RCC 7860 (cell line): ENCODE measurements around the gene RNASEH2B.

Experiments used
- DNase-seq: peaks from one replicate; pipeline ENCODE4 v3.0.0-alpha.2; 2015; ENCODE audit warnings: low spot score
- FAIRE-seq: peaks from 2 replicates; lab custom pipeline; 2012; peaks lifted over from hg19 to GRCh38; lab: Jason Lieb, UNC

The RNASEH2B gene

DNA sequence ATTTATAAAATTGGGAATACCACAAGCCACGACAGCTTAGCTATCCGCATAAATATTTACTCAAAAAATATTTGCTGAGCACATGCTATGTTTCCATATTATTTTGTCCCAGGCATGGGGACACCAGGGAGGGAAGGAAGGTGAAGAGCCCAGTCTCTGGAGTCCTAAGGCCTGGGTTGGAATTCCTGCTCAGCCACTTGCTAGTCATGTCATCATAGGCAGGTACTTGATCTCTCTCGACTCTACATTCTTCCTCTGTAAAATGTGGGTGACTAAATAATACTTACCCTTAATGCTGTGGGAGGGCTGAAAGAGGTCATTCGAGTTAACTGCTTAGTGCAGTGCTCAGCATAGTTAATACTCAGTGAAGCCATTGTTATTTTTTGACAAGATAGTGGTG is 4.3 kb upstream of the RNASEH2B start:
- FAIRE-seq = no peak
- no peak for DNase-seq

DNA sequence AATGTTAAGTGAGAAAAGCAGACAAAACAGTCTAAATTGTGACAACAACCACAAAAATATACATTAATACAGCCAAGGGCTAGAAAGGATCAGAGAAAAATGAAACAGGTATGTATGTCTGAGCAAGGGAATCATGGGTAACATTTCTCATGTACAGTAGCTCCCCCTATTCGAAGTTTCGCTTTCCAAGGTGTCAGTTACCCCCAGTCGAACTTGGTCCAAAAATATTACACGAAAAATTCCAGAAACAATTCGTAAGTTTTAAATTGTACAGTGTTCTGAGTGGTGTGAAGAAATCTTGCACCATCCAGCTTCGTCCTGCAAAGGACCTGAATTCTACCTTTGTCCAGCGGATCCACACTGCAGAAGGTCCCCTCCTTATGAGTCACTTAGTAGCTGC is 1.8 kb upstream of the RNASEH2B start:
- FAIRE-seq (no peak), DNase-seq (no peak)

DNA sequence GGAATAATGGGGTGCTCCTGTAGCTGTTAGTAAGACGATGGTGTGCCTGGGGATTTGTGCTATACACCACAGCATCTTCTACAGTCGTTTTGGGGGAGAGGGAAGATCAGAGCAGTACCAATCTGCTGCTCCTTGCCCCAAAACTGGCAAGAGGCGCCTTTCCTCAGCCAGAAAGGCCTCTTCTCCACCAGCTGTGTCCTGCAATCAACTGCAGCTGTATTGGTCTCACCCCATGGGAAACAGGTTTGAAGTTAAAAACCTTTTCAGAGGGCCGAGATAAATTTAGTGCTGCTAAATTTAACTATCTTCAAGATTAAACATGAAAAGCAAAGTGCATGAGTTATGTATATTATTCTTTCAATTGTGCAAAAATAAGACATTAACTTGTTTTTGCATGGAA is 1.2 kb upstream of the RNASEH2B start:
- FAIRE-seq (no peak), DNase-seq (no peak)

DNA sequence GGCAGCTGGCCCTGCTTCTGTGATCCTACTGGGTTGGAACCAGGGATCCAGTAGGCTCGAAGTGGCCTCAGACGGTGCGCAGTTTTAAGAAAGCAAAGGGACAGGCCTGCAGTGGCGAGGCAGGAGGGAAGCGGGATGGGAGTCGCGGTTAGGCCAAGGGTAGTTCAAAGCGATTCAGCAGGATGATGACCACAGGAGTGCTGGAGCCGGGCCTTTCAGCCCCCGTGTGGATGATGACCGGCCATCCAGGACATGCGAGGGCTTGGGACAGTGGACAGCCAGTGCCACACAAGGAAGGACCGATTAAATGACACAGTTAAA is 854 bp downstream of the RNASEH2B start:
- FAIRE-seq (no peak), DNase-seq (peak; percentile 49)

DNA sequence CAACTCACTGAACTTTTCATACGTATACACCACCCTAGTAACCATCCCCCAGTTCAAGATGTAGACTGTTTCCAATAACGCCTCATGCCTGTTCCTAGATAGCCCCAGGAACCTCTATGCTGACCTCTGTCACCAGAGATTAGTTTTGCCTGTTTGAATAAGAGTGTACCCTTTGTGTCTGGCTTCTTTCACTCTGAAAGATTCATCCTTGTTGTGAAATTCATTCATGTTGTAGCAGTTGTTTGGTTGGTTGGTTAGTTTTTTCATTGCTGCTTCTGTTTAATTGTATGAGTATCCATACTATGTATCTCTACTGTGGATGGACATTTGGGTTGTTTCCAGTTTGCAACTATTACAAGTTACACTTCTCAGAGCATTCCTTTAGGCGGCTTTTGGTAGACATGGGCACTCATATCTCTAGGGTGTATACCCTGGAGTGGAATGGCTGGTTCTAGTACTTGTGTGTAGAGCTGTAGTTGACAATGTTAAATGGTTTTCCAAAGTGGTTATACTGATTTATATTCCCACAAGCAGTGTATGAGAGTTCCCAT is 1.6 kb downstream of the RNASEH2B start:
- no peak for FAIRE-seq
- DNase-seq = no peak

DNA sequence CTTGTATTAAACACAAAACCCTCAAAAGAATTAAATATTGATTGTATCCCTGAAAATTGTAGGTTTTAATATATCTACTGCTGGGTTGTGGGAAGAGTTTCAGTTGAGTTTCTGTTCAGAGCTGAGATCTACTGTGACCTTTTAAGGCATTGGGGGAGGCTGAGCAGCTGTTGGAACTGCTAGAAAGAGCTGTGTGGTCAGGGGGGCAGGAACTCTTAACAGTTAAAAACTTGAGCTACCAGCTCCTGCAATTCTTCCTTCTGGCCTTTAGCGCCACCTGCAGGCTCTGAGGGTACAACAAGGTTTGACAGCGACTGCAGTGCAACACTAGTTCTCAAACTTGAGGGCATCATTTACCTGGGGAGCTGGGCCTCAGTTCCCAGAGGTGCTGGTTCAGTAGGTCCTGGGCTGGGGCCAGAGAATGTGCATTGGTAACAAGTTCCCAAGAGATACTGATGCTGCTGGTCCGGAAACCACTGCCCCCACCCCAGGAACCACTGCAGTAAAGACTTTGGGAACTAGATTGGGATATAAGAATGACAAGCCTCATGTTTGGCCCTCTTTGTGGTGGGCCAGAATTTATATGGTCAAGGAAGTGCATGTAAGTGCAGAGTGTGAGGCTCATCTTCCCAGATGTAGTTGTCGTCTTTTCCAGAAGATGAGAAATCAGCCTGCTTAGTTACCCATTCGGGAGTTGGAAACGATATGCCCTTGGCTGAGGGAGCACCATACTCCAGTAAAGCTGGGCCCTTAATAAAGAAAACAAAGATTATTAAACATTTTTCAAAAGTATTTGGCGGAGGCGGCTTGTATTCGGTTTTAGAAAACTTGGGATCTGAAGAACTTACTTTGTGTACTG is 2.6 kb downstream of the RNASEH2B start:
- FAIRE-seq = no peak
- peak; percentile 57 for DNase-seq

DNA sequence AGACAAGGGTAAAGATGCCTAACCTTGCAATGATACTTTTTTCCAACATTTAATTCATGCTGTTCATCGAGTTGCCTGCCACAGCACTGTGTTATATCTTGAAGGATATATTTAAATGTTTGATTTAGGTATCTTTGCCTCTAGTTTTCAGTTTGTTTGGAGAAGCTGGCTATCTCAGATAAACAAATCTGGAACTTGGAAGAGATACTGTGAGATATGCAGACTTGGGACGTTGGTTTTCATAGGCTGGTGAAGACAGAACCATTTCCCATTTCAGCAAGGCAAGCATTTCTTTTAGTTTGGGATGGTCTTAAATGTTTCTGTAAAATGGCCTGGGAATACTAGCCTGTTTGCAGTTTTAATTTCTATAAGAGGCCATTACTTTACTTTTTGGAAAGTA is 3.3 kb downstream of the RNASEH2B start:
- no peak for FAIRE-seq
- no peak for DNase-seq

DNA sequence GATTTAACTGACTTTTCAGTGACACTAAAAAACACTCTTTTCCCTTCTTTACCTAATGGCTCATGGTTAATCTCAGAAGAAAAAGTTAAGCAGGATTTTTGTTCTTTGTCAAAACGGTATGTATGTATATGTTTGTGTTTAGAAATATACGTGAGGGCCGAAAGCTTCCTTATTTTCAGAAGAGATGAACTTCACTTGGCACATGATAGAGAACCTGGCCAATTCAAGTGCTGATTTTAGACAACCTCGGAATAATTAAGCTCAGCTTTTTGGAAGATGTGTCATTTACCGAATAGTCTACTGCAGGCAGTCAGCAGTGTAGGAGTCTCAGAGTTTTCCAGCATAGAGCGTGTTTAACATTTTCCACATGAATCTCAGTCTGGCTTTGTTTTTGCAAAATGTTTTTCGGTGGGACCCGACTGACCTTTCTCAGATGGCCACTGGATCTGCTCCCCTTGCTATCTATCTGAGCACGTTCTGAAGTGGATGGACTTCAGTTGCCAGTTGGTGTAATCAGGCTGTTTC is 4.6 kb downstream of the RNASEH2B start:
- FAIRE-seq = no peak
- no peak for DNase-seq

DNA sequence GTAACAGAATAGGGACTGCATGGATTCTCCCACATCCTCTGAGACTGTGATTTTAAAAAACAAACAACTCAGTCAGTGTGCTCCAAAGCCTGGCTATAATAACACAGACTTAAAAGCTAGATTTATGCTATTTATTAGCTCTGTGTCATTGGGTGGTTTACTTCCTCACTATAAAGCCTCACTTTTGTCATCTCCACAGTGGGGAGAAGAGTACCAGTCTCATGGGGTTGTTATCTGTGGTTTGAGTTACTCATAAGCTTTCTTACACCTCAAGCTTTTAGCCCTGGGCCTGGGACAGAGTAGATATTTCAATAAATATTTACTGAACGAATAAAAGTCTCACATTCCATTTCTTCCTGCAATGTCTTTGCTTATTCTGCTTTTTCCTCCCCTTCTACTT is 5.3 kb downstream of the RNASEH2B start:
- FAIRE-seq (no peak), DNase-seq (no peak)

DNA sequence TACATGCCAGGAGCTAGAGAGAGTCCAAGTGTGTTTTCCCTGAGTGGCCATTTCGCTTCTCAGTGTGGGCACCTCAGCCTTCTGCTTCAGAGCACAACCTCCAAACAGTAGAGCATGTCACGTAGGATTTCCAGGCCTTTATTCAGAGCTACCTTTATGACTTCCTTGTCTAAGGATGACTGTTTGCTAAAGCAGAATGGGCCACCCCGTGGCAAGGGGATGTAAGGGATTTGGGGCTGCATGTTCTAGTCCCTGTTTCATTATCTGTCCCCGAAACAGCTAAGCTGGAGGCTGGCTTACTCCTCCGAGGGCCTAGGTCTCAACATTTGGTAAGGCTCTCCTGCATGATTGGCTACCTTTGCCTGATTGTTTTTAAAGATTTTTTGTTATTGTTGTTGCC is 6.0 kb downstream of the RNASEH2B start:
- no peak for FAIRE-seq
- no peak for DNase-seq

DNA sequence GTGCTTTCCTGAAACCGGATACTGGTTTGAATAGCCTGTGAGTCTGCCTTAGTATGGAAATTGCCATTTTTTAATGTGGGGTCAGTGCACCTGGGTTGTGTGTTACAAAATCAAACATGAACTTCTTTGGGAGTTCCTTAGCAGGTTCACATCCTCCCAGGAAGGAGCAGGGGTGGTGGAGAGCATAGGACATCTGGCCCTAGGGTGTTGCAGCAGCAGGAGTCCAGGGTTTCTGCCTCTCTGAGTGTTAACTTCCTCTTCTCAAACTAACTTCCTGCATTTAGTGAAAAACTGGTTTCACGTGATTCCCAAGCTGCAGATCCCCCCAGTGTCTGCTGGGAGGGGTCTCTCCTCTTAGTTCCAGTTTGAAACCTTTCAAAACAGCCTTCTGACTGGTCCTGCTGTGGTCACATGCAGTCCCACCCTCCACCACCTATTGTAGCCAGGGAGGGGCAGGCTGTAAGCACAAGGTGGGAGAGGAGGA is 7.2 kb downstream of the RNASEH2B start:
- no peak for FAIRE-seq
- DNase-seq = no peak

DNA sequence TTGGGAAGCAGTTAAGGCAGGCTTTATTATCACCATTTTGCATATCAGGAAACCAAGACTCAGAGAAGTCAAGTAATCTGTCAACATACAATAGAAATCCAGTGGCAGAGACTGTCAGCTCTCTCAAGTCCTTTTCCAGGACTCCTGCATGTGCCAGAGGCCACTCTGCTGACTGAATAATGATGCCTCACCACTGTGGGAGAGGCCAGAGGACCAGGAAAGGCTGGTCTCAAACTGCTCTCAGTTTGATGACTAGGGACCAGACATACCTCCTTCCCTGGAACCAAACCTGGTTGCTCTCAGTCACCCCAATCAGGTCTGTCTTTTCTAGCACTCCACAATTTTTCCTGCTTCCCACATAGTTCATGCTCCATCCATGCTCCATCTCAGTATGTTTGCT is 8.0 kb downstream of the RNASEH2B start:
- FAIRE-seq (no peak), DNase-seq (no peak)

DNA sequence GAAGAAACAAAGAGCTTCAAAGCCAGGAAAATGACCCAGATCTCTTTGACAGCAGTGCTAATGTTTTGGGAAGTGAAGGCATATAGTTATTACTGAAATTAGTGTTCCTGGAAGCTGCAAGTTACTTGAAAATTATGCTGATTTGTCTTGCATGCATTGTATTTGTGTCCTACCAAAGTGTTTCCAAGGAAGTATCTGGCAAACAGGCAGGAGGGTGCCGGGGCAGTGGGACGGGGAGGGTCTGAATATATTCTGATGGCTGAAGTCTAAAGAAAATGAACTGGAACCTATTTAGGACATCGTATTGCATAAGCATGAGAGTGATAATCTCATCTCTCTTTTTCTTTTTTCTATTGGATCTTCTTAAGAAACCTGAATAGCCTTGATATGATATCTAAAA is 9.0 kb downstream of the RNASEH2B start:
- DNase-seq = no peak
- FAIRE-seq = no peak

DNA sequence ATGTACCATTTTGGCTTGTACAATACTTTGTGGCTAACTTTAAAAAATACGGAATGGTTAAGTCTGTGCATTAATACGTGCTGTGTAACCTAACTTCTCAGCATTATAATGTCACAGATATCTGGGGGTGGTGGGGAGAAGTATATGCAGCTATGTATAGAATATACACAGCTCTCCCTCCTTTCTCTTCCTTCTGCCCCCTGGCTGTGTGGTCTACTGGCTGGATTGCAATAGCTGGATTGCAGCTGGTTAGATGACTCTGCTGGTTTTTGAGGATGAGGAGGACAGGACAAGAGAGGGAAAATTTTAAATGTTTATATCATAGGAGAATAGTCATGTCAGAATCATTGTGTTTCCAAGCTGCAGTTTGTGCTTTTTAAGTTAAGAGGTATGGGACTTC is 9.7 kb downstream of the RNASEH2B start:
- FAIRE-seq (no peak), DNase-seq (no peak)

DNA sequence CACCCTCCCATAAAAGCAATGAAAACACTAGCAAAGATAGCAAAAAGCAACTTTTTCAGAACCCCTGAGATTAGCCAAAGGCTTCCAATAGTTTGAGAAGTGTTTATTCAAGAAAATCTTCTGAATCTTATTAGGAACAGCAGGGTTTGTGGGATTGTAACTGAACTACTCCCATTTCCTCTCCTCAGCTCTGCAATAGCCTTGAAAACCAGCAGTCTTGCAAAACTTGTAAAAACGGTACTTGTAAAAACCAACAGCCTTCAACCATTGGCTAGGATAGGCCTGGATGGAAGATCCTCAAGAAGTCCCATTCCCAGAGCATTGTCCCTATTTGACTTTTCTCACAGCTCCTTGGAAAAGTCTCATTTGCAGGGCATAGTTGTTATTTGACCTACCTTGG is 12.1 kb downstream of the RNASEH2B start:
- FAIRE-seq = no peak

DNA sequence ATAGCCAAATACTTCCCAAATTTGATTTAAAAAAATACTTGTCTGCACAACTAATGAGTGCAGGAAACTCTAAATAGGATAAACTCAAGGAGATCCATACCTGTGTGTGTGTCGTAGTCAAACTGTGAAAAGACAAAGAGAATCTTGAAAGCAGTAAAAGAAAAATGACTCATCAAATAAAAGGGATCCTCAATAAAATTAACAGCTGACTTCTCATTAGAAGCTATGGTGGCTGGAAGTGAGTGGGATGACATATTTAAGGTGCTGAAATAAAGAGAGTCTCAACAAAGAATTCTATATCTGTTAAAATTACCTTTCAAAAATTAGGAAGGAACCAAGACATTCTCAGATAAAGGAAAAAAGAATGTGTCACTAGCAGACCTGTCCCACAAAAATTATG is 13.7 kb downstream of the RNASEH2B start:
- FAIRE-seq (no peak), DNase-seq (no peak)

More for the DNA sequence above, 12.1 kb downstream of the RNASEH2B start:
- no peak for DNase-seq

DNA sequence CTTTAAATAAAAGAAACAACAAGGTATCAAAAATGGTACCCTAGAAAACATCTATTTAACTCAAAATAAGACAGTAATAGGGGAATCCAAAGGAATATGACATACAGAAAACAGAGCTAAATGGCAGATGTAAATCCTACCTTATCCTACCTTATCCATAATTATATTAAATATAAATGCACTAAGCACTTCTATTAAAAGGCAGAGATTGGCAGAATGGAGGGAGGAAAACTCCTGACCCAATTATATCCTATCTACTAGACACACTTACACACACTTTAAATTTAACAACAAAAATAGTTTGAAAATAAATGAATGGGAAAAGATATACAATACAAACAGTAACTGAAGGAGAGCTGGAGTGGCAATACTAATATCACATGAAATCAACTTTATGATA is 14.4 kb downstream of the RNASEH2B start:
- FAIRE-seq = no peak
- no peak for DNase-seq

DNA sequence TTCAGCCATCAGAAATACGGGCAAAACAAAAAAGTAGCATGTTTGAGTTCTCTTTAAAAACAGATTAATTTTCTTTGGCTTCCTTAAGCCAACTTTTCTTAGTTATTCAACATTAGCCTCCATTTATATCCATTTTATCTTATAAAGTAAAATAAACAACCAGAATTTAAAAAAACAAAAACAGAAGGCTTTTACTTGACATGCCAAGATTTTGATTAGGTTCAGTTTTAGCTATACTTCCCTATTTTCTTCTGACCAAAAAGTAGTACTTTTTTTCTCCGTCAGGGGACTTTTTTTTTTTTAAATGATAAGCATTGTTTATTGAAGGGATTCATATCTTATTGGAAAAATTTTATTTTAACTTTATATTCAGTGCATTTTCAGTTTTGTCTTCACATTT is 18.1 kb downstream of the RNASEH2B start:
- FAIRE-seq = no peak

DNA sequence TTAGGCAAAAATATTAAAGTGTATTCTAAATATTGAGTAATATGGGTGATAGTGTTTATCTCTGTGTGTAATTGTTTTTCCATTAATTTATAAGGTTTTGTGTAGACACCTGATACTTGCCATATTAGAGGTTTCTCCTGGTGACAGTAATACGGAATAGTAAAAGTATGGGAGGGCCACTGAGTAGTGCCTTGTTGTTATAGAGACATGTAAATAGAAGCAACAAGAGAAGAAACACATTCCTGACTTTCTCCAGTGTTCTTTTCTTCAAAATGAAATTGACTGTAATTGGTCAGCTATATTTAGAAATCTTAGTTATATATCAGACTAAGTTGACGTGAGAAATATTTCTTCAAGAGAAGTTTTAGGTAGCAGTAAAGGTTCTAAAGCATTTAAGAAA is 18.5 kb downstream of the RNASEH2B start:
- DNase-seq (no peak), FAIRE-seq (no peak)

More for the DNA sequence above, 18.1 kb downstream of the RNASEH2B start:
- DNase-seq = no peak

DNA sequence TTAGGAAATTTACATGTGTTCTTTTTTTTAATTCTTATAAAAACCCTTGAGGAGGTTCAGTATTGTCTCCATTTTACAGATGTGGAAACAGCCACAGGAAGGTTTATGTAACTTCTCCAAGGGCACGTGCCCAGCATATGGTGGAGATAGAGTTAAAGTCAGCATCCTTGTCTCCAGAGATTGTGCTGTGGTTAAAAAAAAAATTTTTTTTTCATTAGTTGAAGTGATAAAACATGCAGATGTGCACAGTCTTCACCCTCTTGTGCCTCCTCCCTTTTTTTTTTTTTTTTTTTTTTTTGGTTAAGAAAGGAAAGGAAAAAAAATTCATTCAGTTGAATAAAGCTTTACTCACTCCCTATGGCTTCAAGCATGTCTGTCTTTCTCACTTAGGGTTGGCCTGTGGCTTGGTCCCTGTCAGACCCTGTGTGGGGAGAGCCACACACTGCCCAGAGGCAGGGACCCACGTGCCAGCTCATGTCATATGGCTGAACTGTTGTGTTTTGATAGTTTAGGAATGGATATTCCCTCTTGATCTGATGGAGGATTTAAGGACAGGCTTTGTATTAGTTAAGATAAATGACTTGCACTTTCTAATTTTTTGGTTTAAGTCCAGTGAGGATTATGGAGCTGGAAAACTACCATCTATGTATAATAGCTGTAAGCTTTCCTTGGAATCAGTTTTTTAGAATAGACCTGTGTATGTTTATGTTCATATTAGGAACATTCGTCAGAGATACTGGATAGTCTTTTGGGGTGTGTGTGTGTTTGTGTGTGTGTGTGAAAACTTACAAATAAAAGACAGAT is 19.3 kb downstream of the RNASEH2B start:
- no peak for FAIRE-seq
- no peak for DNase-seq

DNA sequence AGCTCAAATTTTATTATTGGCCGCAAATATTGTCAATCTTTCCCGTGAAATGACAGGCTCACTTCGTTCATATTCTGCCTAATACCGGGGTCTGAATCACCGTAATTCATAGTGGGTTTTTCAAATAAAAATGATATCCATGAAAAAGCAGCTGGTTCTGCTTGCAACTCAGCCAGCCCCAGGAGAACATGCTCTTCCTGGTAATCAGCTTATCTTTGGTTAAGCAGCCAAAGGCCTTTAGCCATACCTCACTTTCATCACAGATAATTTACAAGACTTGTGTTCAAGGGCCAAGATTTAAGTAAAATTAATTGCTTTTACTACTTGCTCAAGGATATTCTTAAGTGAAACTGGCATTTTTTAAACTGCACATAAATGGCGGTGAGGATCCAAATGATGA is 22.5 kb downstream of the RNASEH2B start:
- FAIRE-seq = no peak

More for the DNA sequence above, 22.5 kb downstream of the RNASEH2B start:
- no peak for DNase-seq
